GM12874 (cell line): ENCODE results near the gene WDR6.

ENCODE experiments used
- CTCF ChIP-seq: IDR thresholded peaks from 2 replicates; pipeline ENCODE4 v1.5.1; 2011; ENCODE audit warnings: low read depth, mild to moderate bottlenecking, control low read depth, low read length, moderate library complexity; ENCODE audit not compliant: insufficient read depth

WDR6 gene

GRCh38 chr3:48983096-48983495, 24.1 kb upstream of the WDR6 start:
- TF ChIP-seq CTCF: no peak

- no peak for TF ChIP-seq CTCF
Observed at GRCh38 chr3:48984663-48985062, 22.5 kb upstream of the WDR6 start.

GRCh38 chr3:48985831-48986376, 21.3 kb upstream of the WDR6 start:
- no peak for TF ChIP-seq CTCF

- TF ChIP-seq CTCF: no peak
Observed at GRCh38 chr3:48989126-48989795, 17.9 kb upstream of the WDR6 start.

GRCh38 chr3:48989796-48990635, 17.2 kb upstream of the WDR6 start, which contains the start of gene P4HTM:
TSS of gene P4HTM (plus strand) at chr3:48990241. CDS start at chr3:48990257, 16 bp downstream.
- TF ChIP-seq CTCF: peak; percentile 23; the same call in 1 of the 2 replicates

- TF ChIP-seq CTCF: no peak
Observed at GRCh38 chr3:48990636-48991469, 16.3 kb upstream of the WDR6 start.
